C4-2B (cell line): ENCODE results near the gene CMYA5.

Source experiments
- H3K27ac ChIP-seq: fragments of 450-650 bp; 2 replicates; pipeline ENCODE4 v1.5.1; 2017
- ZFX ChIP-seq: fragments of 450-650 bp; IDR thresholded peaks from 2 replicates; pipeline ENCODE4 v1.6.1; 2017
- TF ChIP-seq, protein P1 (sequence below): fragments of 450-650 bp; conservative IDR thresholded peaks from 2 replicates; pipeline ENCODE4 v1.5.1; 2017; ENCODE audit warnings: mild to moderate bottlenecking

Gene CMYA5

DNA sequence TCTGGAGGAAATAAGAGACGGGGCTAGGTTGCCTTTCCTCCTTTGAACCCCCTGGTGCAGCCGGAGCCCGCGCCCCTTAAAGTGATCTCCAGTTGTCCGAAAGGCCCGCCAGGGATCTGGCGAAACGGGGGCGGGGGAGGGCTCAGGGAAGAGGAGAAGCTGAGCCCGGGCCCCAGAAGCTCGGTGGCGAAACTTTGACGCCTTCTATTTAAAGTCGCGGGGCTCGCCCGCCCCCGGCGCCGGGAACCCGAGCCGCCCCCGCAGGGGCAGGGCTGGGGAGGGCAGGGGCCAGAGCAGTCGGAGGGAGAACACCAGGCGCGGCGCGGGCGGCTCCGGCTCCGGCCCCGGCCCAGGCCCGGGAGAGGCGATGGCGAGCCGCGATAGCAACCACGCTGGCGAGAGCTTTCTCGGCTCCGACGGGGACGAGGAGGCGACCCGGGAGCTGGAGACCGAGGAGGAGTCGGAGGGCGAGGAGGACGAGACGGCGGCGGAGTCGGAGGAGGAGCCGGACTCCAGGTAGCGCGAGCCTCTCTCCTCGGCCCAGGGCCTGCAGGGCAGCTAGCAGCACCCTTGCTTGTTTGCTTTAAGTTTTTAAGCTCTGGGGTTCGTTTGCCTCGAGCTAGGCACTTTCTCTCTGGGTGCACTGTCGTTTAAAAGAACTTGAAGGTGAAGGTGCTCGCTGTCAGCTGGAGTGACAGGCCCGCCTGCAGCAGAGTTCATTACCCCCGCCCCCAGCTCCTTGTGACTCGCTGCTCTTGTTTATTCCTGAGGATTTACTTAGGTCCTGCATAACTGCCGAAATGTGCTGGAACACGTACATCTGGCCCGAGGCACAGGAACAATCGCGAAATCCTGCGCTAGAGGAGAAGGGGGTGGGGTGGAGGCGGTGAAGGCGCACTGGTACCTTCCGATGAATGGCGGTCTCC is at the start of gene CMYA5:
CMYA5 (plus strand) TSS at position 296 of the 926 bp plus-strand sequence; CDS start at position 368, 72 bp downstream.
- TF ChIP-seq, protein P1, sequence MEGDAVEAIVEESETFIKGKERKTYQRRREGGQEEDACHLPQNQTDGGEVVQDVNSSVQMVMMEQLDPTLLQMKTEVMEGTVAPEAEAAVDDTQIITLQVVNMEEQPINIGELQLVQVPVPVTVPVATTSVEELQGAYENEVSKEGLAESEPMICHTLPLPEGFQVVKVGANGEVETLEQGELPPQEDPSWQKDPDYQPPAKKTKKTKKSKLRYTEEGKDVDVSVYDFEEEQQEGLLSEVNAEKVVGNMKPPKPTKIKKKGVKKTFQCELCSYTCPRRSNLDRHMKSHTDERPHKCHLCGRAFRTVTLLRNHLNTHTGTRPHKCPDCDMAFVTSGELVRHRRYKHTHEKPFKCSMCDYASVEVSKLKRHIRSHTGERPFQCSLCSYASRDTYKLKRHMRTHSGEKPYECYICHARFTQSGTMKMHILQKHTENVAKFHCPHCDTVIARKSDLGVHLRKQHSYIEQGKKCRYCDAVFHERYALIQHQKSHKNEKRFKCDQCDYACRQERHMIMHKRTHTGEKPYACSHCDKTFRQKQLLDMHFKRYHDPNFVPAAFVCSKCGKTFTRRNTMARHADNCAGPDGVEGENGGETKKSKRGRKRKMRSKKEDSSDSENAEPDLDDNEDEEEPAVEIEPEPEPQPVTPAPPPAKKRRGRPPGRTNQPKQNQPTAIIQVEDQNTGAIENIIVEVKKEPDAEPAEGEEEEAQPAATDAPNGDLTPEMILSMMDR = no peak
- no peak for TF ChIP-seq ZFX
- H3K27ac ChIP-seq = no peak within 1 kb of the TSS

DNA sequence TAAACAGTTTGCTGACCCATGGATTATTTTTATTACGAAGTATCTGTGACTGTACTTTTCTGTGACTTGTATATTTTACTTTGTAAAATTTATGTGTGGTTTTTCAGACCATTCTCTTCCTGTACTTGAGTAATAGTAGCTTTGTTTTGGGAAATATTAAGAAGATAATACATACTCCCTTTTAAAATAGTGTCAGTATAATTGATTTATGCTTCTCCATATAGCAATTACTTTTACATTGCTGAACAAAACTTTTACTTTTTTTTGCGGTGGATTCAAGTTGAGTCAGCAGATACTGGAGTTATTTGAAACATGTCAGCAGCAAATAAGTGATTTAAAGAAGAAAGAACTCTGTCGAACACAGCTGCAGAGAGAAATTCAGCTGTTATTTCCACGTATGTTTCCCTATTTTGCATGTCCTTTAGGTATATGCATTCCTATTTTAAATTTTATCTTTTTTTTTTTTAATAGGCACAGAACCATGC is 49.0 kb upstream of the CMYA5 start:
- no peak for TF ChIP-seq ZFX
- TF ChIP-seq, protein P1 = no peak
- H3K27ac ChIP-seq = no peak overlapping the region

DNA sequence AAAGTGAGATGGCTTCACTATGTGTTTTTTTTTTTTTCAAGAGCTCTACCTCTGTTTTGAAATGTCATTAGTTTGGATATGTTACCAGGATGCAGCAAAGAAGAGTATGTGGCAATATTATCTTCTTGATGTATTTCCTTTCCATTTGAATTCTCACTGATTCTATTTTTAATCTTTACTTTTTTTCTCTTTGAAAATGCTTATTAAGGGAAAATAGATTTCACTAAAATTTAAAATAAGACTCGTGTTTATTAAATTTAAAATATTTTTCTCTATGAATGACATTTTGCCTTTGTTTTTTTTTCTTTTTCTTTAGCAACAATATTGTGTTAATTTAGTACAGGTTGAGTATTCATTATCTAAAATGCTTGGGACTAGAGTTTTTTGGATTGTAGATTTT is 48.2 kb upstream of the CMYA5 start:
- TF ChIP-seq ZFX = no peak
- TF ChIP-seq, protein P1 = no peak
- no peak overlapping the region for H3K27ac ChIP-seq

DNA sequence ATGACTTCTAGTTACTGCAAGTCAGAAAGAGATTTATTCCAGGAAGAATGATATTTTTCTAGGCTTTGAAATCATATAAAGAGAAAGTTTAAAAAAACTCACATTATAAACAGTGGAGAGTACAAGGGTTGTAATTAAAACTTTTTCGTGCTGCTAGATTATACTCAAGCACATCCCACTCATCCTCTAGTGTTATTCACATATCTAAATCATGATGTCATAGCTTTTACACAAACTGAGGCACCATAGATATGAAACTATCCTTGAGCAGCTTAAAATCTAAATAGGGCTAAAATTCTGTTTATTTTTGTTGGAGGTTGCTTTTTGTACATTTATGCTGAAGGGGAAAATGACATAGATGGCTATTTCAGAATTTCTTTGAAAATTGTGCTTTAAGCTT is 47.4 kb upstream of the CMYA5 start:
- TF ChIP-seq, protein P1 = no peak
- no peak for TF ChIP-seq ZFX
- no peak overlapping the region for H3K27ac ChIP-seq

DNA sequence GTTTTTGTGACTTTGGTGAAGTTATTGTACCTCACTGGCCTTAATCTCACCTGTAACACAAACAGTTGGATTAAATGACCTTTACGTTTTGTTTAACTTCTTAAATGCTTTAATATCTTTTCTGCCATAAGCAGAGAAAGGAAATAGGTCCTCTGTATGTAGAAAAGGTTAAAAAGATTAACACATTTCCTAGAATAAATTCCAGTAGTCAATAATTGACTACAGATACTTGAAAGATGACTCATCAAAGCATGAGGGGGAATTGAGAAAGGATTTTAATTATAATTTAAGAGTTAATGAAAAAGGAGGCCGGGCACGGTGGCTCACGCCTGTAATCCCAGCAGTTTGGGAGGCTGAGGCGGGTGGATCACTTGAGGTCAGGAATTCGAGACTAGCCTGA is 35.8 kb upstream of the CMYA5 start:
- no peak for TF ChIP-seq ZFX
- TF ChIP-seq, protein P1 = no peak
- no peak overlapping the region for H3K27ac ChIP-seq

DNA sequence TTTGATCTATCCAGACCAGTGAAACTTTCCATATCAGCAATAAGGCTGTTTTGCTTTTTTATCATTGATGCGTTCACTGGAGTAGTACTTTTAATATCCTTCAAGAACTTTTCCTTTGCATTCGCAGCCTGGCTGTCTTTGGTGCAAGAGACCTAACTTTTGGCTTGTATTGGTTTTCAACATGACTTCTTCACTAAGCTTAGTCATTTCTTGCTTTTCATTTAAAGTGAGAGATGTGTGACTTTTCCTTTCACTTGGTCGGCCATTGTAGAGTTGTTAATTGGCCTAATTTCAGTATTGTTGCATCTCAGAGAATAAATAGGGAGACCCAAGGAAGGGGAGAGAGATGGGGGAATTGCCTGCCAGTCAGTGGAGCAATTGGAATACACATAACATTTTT is 26.4 kb upstream of the CMYA5 start:
- no peak overlapping the region for H3K27ac ChIP-seq
- no peak for TF ChIP-seq ZFX
- TF ChIP-seq, protein P1 = no peak

DNA sequence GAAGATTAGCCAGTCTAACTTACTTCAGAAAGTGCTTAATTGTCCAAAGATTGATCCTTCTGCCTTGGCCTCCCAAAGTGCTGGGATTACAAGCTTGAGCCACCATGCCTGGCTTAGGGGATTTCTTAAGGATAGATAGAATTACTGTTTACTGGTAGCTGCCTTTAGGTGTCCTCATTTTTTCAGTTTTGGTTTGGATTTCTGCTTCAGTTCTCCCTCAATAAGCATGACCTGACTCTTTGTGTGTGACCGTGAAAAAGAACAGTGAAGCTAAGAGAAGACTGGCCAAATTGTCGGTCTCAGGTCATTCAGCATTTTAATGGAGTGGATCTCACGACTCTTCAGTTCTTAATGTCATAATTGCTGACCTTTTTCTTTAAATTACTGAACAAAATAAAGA is 22.9 kb upstream of the CMYA5 start:
- TF ChIP-seq, protein P1 = no peak
- no peak for TF ChIP-seq ZFX
- no peak overlapping the region for H3K27ac ChIP-seq
